Activated B cell treated with CpG ODN at 0.5 μM for 24 hours (primary cell): ENCODE measurements around the gene ANKRD39. TPM values are rescaled to one million over a fixed set of nuclear protein-coding genes. Genes with fewer than 3 reads are reported as not detected.

Experiments used
- ATAC-seq: fragments of 200-7000 bp; cut with Tn5 transposase; one replicate; pipeline ENCODE4 v1.10.0; 2021; ENCODE audit warnings: low read depth, mild to moderate bottlenecking, moderate library complexity
- CTCF ChIA-PET: fragments of 350-600 bp; sonication (Branson Sonifier 250); formaldehyde crosslinking; loops from one replicate; lab custom pipeline; 2021; ENCODE audit warnings: antibody characterized with exemption; lab: Charles Lee
- POLR2A ChIA-PET: fragments of 350-600 bp; sonication (Branson Sonifier 250); formaldehyde crosslinking; loops from one replicate; lab custom pipeline; 2021; ENCODE audit warnings: antibody characterized with exemption; lab: Charles Lee
- DNase-seq: peaks from one replicate; pipeline ENCODE4 v3.0.0; 2022
- H3K27ac Mint-ChIP-seq: one replicate; pipeline ENCODE4 v1.8.0; 2020; ENCODE audit warnings: mixed read lengths
- H3K27me3 Mint-ChIP-seq: one replicate; pipeline ENCODE4 v1.8.0; 2021; ENCODE audit warnings: mixed read lengths
- H3K36me3 Mint-ChIP-seq: one replicate; pipeline ENCODE4 v1.8.0; 2021; ENCODE audit warnings: low read depth, mixed read lengths
- H3K4me1 Mint-ChIP-seq: one replicate; pipeline ENCODE4 v1.8.0; 2021; ENCODE audit warnings: mixed read lengths
- H3K4me3 Mint-ChIP-seq: one replicate; pipeline ENCODE4 v1.8.0; 2020; ENCODE audit warnings: mild to moderate bottlenecking, mixed read lengths
- H3K9me3 Mint-ChIP-seq: one replicate; pipeline ENCODE4 v1.8.0; 2020; ENCODE audit warnings: mixed read lengths
- CTCF ChIP-seq: fragments of 200-600 bp; IDR thresholded peaks from one replicate; pipeline ENCODE4 v1.8.0; 2022; ENCODE audit warnings: antibody characterized with exemption, mild to moderate bottlenecking
- intact Hi-C: fragments of 100-400 bp; cut with micrococcal nuclease; formaldehyde crosslinking; loops from one replicate; pipeline ENCODE4 v1.15.1; 2024
- total RNA-seq: library from RNA; stranded (reverse); gene quantifications from 2 replicates; pipeline ENCODE4 v1.2.3, GENCODE V29; 2022

Gene ANKRD39
- total RNA-seq, 1 donor from 2014 or later: 12.7 TPM

GRCh38 chr2:96895032-96895745, 37.4 kb upstream of the ANKRD39 start:
- no peak overlapping the region for H3K27ac Mint-ChIP-seq
- POLR2A ChIA-PET: no interaction called here
- H3K4me3 Mint-ChIP-seq: no peak overlapping the region

DNA sequence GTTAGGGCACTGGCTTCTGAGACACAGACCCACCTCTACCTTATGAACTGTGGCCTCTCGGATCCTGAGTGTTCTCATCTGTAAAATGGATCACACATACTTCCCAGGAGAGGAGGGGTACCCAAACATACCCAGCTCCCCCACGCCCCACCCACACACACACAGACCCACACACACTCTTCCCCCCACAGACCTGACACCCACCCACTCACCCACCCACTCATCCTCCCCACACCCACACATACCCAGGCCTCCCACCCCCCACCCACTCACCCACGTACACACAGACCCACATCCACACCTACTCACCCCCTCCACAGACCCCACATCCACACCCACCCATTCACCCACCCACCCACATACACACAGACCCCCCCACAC, 36.3 kb upstream of the ANKRD39 start:
- ChIA-PET CTCF (interaction anchor here (0.5 kb wide), 1 partner anchor 131 kb away, joined by 5 read pairs; no protein-coding TSS in a partner anchor), POLR2A (no interaction called here)
- ATAC-seq: no peak
- Mint-ChIP-seq H3K4me1 (no peaks in the 10 kb centered on the region), H3K27me3 (no peaks in the 10 kb centered on the region), H3K9me3 (no peaks in the 10 kb centered on the region), H3K36me3 (no peaks in the 10 kb centered on the region), H3K27ac (no peak overlapping the region), H3K4me3 (no peak overlapping the region)
- intact Hi-C loops: no loop called here
- TF ChIP-seq CTCF: no peak
- DNase-seq: no peak

More at GRCh38 chr2:96895032-96895745, 37.4 kb upstream of the ANKRD39 start:
- CTCF ChIA-PET: no interaction called here
- H3K9me3 Mint-ChIP-seq: no peaks in the 10 kb centered on the region
- H3K36me3 Mint-ChIP-seq: no peaks in the 10 kb centered on the region
- no peaks in the 10 kb centered on the region for H3K4me1 Mint-ChIP-seq
- intact Hi-C loops: no loop called here
- no peak for ATAC-seq
- no peaks in the 10 kb centered on the region for H3K27me3 Mint-ChIP-seq
- no peak for DNase-seq
- TF ChIP-seq CTCF: no peak

DNA sequence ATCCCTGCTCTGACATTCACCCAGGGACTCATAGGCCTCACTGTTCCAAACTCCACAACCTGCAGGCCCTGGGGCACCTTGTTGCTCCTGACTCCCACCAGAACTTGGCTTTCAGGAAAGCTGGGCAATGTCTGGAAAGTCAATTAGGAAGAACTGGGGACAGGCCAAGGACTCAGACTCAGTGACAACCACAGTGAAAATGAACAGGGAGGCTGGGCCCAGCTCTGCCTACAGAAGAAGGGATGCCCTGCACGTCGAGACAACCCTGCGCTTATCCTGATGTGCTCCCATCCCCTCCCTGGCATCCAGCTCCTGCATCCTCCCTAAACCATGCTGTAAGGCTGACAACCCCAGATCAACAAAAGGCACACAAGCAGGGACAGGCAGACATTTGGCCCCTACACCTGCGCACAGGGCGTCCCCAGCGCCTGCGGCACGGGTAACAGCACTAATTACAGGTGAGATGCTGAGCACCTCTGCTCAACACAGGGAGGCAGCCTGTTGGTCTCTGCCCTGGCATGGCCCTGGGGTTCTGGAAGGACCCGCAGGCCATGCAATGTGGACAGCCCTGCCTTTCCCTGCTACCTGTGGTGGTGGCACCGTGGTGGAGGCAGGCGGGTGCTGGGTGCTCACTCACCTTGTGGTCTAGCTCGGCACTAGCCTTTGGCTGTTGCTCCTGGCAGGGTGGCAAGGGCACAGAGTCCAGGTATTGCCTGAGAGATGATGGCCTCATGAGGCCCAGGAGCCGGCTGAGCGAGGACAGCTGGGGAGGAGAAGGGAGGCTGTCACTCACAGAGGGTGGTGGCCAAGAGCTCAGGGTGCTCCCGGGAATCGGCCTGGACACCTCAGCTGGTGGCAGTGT, 35.7 kb upstream of the ANKRD39 start:
- no peak for TF ChIP-seq CTCF
- DNase-seq: no peak
- H3K36me3 Mint-ChIP-seq: no peaks in the 10 kb centered on the region
- intact Hi-C loops: no loop called here
- H3K4me3 Mint-ChIP-seq: no peak overlapping the region
- no peak overlapping the region for H3K27ac Mint-ChIP-seq
- CTCF ChIA-PET: no interaction called here
- H3K27me3 Mint-ChIP-seq: no peaks in the 10 kb centered on the region
- POLR2A ChIA-PET: no interaction called here
- ATAC-seq: no peak
- no peaks in the 10 kb centered on the region for H3K9me3 Mint-ChIP-seq
- peaks cover under 1% of the 10 kb centered on the region for H3K4me1 Mint-ChIP-seq

DNA sequence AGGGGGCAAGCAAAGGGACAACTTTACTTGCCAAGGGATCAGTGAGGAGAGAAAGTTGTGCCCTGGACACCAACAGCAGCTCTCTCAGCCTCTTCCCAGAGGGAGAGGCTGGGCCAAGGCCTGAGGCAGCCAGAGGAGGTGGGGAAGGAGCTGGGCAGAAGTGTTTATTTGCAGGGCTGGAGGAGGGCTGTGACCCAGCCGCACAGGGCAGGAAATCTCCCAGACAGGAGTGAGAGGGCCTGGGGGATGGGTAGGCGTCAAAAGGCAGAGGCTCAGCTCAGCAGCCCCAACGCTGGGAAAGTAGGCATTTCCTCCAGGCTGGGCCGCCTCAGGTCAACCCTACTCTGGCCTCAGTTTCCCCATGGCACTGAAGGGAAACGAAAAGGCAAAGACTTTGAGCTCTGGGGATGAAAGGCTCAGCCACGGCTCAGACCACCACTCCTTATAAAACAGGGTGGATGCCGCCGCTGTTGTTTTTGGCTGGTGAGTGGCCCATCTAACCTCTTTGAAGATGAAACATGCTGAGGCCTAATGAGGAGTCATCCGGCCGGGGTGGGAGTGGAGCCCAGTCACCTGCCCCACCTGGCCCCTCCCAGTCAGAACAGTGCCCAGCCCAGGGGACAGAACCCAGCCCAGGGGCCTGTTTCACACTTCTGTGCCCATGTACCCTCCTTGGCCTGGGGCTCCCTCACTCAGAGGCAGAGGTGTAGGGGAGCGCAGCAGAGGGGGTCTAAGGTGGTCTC, 33.9 kb upstream of the ANKRD39 start:
- no peaks in the 10 kb centered on the region for H3K27me3 Mint-ChIP-seq
- H3K4me1 Mint-ChIP-seq: peaks cover 15% of the 10 kb centered on the region
- intact Hi-C loops: no loop called here
- POLR2A ChIA-PET: no interaction called here
- H3K4me3 Mint-ChIP-seq: no peak overlapping the region
- no peak for TF ChIP-seq CTCF
- DNase-seq (no peak), ATAC-seq (no peak)
- H3K9me3 Mint-ChIP-seq: no peaks in the 10 kb centered on the region
- CTCF ChIA-PET: no interaction called here
- H3K36me3 Mint-ChIP-seq: no peaks in the 10 kb centered on the region
- H3K27ac Mint-ChIP-seq: no peak overlapping the region
